HL-60 (cell line): Measurements from ENCODE around the gene CTAGE9.

Experiments
- DNase-seq, 2 experiments: peaks; one replicate each; pipeline ENCODE4 v3.0.0-alpha.2; 2010 to 2020; ENCODE audit warnings: low read depth in 1 of 2, low spot score in 1 of 2
- H3K27ac ChIP-seq: fragments of 250-450 bp; sonication (Bioruptor Pico); replicated peaks from 2 replicates; pipeline ENCODE4 v1.5.1; 2020; ENCODE audit warnings: mild to moderate bottlenecking, moderate library complexity
- H3K27me3 ChIP-seq: fragments of 250-450 bp; sonication (Bioruptor Pico); 2 replicates; pipeline ENCODE4 v1.5.1; 2021; ENCODE audit warnings: mild to moderate bottlenecking, moderate library complexity; ENCODE audit not compliant: insufficient read depth, poor library complexity, severe bottlenecking
- H3K4me3 ChIP-seq: replicated peaks from 2 replicates; pipeline ENCODE4 v1.5.1; 2011; ENCODE audit warnings: mild to moderate bottlenecking, control low read depth, low read length; ENCODE audit not compliant: insufficient read depth
- GABPA ChIP-seq: IDR thresholded peaks from 2 replicates; pipeline ENCODE4 v1.6.1; 2012; ENCODE audit warnings: low read depth
- POLR2AphosphoS5 ChIP-seq: IDR thresholded peaks from 2 replicates; pipeline ENCODE4 v1.6.1; 2012; ENCODE audit warnings: low read depth
- SPI1 ChIP-seq: IDR thresholded peaks from 2 replicates; pipeline ENCODE4 v1.6.1; 2012; ENCODE audit warnings: low read depth, mild to moderate bottlenecking, borderline replicate concordance
- TF ChIP-seq, protein P1 (sequence below): IDR thresholded peaks from 2 replicates; pipeline ENCODE4 v1.6.1; 2012; ENCODE audit warnings: low read depth; ENCODE audit not compliant: insufficient replicate concordance
- TF ChIP-seq, protein P2 (sequence below): IDR thresholded peaks from one replicate; pipeline ENCODE4 v1.5.1; 2011; ENCODE audit warnings: low read length, control low read depth, inconsistent platforms; ENCODE audit not compliant: insufficient read depth

The CTAGE9 gene

DNA sequence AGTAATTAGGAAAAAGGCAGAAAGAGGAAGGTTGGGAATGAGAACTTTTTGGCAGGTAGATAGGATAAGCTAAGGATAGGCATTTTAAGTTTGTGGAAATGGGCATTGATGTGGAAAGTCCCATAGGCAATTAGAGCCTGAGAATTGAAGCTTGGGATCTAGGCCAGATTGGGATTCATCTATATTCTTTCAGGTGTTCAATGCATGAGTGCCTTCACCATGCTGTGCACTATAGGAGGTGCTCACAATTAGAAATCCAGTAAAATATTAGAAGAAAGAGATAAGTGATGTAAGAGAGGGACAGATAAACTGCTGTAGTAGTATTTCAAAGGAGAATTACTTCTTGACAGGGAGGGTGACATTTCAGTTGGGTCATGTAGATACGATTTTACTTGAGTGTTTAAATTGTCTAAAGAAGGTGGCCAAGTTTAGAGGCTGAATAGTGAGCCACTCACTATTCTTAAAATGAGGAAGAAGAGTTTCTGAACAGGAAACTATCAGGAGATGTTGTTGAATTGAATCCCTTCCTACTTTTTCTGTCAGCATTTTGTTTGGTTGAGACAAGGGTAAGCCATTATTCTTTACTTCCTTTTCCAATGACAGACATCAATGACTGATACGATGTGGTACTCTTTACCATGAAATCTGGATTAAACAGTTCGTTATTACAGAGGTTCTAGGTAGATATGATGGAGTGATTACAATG lies 31.0 kb upstream of the CTAGE9 start:
- no peak for DNase-seq
- Histone ChIP-seq H3K27ac (no peak overlapping the region), H3K4me3 (no peak overlapping the region), H3K27me3 (no peaks in the 10 kb centered on the region)
- TF ChIP-seq POLR2AphosphoS5 (no peak), SPI1 (no peak), GABPA (no peak)
- TF ChIP-seq, protein P1, sequence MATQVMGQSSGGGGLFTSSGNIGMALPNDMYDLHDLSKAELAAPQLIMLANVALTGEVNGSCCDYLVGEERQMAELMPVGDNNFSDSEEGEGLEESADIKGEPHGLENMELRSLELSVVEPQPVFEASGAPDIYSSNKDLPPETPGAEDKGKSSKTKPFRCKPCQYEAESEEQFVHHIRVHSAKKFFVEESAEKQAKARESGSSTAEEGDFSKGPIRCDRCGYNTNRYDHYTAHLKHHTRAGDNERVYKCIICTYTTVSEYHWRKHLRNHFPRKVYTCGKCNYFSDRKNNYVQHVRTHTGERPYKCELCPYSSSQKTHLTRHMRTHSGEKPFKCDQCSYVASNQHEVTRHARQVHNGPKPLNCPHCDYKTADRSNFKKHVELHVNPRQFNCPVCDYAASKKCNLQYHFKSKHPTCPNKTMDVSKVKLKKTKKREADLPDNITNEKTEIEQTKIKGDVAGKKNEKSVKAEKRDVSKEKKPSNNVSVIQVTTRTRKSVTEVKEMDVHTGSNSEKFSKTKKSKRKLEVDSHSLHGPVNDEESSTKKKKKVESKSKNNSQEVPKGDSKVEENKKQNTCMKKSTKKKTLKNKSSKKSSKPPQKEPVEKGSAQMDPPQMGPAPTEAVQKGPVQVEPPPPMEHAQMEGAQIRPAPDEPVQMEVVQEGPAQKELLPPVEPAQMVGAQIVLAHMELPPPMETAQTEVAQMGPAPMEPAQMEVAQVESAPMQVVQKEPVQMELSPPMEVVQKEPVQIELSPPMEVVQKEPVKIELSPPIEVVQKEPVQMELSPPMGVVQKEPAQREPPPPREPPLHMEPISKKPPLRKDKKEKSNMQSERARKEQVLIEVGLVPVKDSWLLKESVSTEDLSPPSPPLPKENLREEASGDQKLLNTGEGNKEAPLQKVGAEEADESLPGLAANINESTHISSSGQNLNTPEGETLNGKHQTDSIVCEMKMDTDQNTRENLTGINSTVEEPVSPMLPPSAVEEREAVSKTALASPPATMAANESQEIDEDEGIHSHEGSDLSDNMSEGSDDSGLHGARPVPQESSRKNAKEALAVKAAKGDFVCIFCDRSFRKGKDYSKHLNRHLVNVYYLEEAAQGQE, result no peak
- TF ChIP-seq, protein P2, sequence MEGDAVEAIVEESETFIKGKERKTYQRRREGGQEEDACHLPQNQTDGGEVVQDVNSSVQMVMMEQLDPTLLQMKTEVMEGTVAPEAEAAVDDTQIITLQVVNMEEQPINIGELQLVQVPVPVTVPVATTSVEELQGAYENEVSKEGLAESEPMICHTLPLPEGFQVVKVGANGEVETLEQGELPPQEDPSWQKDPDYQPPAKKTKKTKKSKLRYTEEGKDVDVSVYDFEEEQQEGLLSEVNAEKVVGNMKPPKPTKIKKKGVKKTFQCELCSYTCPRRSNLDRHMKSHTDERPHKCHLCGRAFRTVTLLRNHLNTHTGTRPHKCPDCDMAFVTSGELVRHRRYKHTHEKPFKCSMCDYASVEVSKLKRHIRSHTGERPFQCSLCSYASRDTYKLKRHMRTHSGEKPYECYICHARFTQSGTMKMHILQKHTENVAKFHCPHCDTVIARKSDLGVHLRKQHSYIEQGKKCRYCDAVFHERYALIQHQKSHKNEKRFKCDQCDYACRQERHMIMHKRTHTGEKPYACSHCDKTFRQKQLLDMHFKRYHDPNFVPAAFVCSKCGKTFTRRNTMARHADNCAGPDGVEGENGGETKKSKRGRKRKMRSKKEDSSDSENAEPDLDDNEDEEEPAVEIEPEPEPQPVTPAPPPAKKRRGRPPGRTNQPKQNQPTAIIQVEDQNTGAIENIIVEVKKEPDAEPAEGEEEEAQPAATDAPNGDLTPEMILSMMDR, result no peak

DNA sequence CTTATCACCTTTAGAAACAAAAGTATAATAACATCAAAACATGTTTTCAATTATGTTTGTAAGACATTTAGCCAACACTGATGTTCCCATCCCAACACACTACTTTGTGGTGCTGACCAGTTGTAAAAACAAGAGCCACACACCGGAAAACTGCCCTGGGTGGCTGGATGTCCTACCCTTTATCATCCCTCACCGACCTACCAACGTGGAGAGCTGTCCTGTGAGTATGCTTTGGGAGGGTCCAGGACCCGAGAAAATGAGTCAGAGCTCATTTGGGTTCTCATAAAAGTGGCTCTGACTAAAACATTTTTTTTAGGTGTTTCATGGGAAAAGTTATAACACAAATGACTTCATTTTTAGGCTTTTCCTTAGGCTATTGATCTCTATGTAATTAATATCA lies 29.3 kb upstream of the CTAGE9 start:
- H3K4me3 ChIP-seq, result no peak overlapping the region
- H3K27me3 ChIP-seq, result no peaks in the 10 kb centered on the region
- TF ChIP-seq, protein P1, result no peak
- no peak for DNase-seq
- no peak overlapping the region for H3K27ac ChIP-seq

DNA sequence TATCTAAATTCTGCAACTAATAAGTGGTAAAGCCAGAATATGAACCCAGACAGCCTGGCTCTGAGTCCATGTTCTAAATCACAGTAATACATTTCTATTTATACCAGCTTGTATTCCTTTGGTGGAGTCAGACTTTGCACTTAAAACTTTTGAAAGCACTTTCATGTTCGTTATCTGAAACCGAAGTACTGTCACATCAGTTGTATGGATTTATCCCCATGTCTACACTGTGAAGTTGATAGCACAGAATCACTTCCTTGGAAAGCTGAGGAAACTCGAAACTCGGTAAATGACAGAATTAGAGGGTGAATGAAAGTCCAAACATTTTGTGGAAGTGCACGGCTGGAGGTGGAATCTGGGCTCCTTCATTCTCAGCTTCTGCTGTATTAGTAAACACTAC lies 28.3 kb upstream of the CTAGE9 start:
- no peak for DNase-seq
- Histone ChIP-seq H3K27ac (no peak overlapping the region), H3K27me3 (no peaks in the 10 kb centered on the region), H3K4me3 (no peak overlapping the region)
- TF ChIP-seq POLR2AphosphoS5 (no peak), GABPA (no peak), SPI1 (no peak)
- TF ChIP-seq, protein P2, result no peak
- TF ChIP-seq, protein P1, result no peak

DNA sequence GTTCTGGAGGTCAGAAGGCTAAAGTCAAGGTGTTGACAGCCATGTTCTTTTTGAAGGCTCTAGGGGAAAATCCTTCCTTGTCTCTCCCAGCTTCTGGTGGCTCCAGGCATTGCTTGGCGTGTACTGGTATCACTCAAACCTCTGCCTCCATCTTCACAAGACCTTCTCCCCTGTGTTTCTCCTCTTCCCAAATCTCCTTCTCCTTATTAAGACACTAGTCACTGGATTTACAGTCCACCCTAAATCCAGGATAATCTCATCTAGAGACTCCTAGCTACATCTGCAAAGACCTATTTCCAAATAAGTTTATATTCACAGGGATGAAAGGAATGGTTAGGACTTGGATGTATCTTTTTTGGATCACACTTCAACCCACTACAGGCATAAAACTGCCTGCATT lies 26.0 kb upstream of the CTAGE9 start:
- TF ChIP-seq SPI1 (no peak), GABPA (no peak)
- TF ChIP-seq, protein P1, result no peak
- TF ChIP-seq, protein P2, result no peak
- no peak for DNase-seq
- Histone ChIP-seq H3K27ac (no peak overlapping the region), H3K4me3 (no peak overlapping the region), H3K27me3 (no peaks in the 10 kb centered on the region)
